Measurements from ENCODE around the gene GJB2. TPM values are rescaled to one million over a fixed set of nuclear protein-coding genes. Genes with fewer than 3 reads are reported as not detected.
A peak's percentile ranks its signal among the peaks of the same experiment; 100 is the strongest.
"Not testable (repeated sequence)": the region's sequence is repeated elsewhere in the genome, so short reads cannot be mapped to it uniquely, and the experiment has no call there.

The GJB2 gene
- total RNA-seq, 1 donor from 2014 or later, result 5.3 TPM

DNA sequence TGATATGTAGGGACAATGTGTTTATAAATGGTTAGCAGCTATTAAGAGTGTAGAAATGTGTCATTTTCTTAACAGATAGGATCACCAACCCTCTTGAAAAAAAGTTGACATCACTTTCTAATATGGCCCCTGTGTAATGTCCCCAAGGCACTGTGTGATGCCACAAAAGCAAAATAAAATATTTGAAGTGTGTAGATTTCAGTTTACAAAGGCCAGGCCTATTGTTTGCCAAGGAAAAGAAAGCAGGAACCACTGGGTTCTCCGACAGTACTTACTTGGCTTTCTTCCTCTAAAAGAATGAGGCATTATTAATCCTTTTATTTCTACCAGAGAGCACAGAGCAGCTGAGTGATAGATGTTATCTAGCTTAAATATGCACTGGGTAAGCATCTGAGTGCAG, 21.4 kb downstream of the GJB2 start:
- FAIRE-seq (no peak), DNase-seq (ENCODE audit: low spot score in 2 of 2) (no peak)

DNA sequence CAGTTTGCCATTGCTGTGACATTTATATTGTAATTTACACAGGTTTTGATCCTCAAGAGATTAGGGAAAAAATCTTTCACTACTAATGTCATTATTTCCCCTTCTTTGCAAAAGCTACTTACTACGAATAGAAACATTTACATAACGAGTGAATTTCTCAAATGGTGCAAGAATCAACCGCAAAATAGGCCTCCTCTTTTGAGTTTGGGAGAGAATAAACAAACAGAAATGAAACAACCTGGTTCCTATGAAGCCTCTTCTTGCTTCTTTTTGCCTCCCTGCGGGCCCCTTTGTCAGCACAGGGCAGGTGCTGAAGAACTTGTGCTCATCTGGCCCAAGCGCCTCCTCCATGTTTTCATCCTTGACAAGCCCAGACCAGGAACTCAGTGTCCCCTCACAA, 21.8 kb downstream of the GJB2 start:
- DNase-seq (ENCODE audit: low spot score in 2 of 2) (no peak), FAIRE-seq (no peak)

DNA sequence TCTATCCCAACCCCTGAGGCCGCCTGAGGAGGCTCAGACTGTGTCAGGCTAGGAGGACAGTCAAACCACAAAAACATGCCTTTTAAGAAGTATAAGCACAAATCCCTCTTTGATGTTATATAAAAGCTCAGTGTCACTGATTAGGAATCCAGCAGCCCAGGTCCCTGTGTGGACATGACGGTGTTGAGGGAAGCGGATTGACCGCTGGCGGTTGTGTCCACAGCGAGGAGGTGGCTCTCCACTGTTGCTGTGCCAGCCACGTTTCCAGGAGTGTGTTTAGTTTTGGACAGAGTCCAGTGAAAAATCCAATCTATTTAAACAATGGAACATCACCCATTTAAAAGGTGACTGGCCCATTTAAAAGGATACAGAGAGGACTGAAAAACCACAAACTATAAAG, 24.3 kb downstream of the GJB2 start:
- FAIRE-seq (no peak), DNase-seq (ENCODE audit: low spot score in 2 of 2) (no peak)

DNA sequence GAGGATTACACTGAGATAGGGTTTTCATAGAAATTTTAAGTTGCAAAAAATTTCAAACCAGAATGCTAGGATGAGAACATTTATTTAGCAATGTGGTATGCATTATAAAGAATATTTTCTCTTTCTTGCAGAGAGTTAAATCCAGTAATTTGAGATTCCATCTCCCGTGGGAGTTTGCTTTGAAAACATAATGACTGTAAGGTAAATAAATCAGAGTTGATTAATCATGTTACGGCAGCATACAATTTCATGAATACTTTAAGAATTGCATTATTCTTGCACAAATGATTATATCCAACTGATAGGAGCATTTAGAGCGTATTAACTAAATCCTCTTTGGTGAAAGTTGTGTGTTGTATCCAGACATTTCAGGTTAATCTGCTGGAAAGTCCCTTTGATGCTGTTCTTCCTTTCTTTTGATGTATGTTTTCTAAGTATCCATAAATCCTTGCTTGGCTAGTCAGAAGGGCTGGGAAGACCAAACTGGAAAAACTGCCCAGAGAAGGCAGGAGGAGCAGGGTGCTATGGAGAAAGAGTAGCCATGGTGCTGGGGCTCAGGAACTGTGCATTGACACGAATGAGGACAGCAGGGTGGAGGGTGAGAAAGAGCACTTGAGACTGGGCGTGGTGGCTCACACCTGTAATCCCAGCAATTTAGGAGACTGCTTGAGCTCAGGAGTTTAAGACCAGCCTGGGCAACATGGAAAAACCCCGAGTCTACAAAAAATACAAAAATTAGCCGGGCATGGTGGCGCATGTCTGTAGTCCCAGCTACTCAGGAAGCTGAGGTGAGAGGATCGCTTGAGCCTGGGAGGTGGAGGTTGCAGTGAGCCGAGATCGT, 27.1 kb downstream of the GJB2 start:
- FAIRE-seq, result no peak
- no peak for DNase-seq (ENCODE audit: low spot score in 2 of 2)

DNA sequence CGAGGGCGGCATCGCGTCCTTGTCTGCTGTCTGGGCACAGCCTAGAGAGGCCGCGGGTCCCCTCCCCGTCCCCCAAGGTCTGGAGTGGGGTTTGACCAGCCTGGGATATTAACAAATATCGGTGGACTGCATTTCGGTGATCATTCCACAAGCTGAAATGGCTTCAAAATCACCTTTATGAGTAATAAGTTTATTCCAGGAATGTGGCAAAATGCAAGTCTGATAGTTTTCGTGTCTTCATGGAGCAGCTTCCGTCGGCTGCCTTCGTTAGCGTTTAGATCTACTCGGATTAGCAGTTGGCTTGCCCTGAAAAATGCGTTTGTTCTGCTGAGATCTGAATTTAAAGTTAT, 30.8 kb downstream of the GJB2 start:
- DNase-seq (ENCODE audit: low spot score in 2 of 2) (no peak), FAIRE-seq (no peak)

DNA sequence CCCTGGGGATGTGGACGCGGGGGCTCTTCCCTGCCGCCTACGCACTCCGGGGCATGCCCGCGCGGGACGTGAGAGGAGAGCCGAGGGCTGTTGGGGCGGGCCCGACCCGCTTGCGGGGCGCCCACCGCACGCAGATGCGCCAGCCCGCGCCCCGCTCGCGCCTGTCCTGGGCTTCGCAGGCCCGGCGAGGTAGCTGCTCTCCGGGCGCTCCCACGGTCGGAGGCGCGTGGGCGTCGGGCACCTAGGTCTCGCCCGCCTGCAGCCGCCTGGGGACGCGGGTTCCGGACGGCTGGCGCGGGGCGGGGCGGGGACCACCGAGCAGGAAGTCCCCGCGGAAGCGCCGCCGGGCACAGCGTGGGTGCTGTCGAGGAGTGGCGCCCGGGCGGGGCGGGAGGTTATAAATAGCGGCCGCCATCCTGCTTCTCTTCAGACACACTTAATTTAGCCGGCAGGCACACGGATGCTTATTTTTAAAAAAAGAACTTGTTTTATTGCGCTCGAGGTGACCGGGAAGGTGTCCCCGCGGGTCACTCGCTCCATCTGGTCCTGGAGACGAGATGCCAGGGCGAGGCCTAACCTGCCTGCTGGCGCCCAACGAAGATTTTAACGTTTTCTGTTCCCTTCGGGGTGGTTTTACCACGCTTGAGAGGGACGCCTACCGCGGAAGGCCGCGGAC, 31.3 kb downstream of the GJB2 start:
- DNase-seq (ENCODE audit: low spot score in 2 of 2), result no peak
- FAIRE-seq, result no peak

DNA sequence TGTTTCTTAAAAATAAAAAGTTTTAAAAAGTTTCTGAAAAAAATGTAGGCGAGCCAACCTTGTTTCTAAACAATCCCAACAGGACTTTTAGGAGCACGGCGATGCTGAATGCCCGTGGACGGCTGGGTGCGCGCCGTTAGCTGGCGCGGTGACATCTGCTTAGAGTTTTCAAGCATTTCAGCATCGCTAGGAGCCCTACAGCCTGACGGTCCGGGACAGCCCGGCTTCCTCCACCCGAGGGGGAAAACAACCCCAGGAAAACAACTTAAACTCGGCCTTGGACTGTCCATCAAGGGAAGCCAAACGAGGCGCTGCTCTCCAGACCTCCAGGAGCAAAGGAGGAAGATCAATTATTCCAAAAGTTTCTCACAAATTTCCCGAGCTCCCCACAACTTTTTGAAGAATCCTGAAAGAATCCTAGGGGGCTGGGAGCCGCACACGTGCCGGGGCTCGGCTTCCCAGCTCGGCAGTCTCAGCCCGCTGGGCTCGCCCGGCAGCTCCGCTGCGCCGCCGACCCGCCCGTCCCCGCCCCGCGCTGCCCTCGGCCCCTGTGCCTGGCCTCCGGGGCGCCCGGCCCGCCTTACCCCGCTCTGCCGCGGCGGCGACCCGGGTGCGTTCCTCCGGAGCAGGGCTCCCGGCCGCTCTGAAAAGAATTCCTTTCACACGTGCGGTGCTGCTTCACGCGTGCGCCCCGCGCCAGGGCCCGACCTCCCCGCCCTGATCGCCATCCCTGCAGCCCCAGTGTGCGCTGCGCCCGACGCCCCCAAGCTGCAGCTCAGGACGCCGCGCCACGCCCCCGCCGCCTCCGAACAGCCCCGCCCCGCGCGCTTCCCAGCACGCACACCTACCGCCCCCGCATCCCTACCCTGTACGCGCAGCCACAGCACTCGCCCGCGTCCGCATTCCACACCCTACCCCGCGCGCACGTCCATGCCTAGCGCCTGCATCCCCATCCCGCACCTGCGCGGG, 32.1 kb downstream of the GJB2 start, which contains the start of gene GJA3:
GJA3 (minus strand) TSS at position 747 of the 969 bp plus-strand sequence. CDS start 17,764 bp downstream, outside the sequence.
- FAIRE-seq, result no peak
- DNase-seq (ENCODE audit: low spot score in 2 of 2), result peak in 1 of 2 donors; percentile 35

DNA sequence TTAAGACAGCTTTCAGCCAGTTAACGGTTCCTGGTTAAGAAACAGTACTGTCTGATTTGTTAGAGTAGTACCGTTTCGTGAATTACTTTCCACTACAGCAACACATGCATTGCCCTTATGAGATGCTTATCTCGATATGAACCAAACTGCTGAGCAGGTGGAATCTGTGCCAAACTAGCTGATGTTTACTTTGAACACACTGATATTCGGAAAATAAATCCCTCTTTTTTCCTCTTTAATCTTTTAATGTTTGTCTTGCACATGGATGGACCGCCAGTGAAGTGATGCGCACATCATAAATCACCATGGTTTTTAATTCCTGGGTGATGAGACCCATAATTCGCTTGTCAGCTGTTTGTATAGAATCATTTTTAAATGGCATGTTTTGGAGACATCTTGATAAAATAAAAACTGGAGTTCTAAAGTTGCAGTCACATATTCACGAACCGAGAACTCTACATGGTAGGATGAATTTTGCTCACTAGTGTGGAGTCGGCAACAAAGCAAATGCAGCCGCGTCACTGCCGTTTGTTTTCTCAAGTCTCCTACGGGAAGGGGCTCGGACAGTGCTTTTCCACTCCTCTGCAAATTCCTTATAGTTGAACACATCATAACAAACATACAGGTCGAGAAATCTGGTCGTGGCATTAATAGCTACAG, 33.0 kb downstream of the GJB2 start:
- FAIRE-seq, result no peak

DNA sequence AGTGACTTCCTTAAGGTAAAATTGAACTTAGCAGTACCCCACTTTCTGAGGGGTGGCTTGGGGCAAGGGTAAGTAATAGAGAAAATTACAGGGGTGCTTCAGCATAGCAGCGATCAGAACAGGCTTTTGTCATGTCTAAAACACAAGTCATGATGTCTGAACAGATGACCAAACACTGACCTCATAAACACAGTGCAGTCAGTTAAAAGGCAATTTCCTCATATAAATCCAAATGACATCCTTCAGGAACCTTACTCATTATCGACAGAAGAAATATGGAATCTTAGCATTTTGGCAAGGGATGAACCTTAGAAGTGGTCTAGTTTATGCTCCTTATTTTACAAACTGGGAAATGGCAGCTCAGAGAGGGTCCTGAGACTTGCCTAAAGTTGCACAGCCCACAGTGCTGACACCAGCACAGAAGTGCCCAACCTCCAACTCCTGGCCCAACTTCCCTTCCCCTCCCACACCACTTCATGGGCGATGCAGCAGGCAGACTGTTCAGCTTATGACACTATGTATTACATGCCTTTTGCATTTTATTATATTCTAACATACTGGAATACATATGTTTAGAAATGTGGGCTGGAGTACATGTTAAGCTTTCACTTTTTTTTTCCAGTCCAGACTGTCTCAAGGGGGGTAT, 35.5 kb downstream of the GJB2 start:
- DNase-seq (ENCODE audit: low spot score in 2 of 2), result no peak

More for the DNA sequence above, 33.0 kb downstream of the GJB2 start:
- DNase-seq (ENCODE audit: low spot score in 2 of 2), result no peak

DNA sequence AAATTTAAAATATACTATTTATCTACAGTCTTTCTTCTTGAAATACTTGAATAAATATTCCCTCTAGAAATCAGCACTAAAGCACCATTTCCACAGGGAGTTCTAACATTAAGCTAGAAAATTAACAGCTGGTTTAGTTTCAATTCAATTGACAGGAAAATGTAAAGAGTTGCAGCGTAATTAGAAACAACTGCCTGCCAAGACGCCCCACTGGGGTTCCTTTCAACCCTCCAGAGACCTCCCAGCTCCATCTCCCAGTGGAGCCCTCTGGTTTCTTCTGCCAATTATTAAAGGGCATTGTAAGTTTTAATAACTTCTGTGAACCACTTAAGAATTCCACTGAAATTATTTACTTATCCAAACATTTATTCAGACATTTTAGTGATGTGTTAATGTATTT, 36.0 kb downstream of the GJB2 start:
- no peak for FAIRE-seq
- DNase-seq (ENCODE audit: low spot score in 2 of 2), result no peak

More for the DNA sequence above, 35.5 kb downstream of the GJB2 start:
- no peak for FAIRE-seq

DNA sequence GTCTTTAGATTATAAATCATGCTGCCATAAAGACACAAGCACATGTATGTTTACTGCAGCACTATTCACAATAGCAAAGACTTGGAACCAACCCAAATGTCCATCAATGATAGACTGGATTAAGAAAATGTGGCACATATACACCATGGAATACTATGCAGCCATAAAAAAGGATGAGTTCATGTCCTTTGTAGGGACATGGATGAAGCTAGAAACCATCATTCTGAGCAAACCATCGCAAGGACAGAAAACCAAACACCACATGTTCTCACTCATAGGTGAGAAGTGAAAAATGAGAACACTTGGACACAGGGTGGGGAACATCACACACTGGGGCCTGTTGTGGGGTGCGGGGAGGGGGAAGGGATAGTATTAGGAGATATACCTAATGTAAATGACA, 39.4 kb downstream of the GJB2 start:
- not testable (repeated sequence) for FAIRE-seq; DNase-seq (ENCODE audit: low spot score in 2 of 2)

DNA sequence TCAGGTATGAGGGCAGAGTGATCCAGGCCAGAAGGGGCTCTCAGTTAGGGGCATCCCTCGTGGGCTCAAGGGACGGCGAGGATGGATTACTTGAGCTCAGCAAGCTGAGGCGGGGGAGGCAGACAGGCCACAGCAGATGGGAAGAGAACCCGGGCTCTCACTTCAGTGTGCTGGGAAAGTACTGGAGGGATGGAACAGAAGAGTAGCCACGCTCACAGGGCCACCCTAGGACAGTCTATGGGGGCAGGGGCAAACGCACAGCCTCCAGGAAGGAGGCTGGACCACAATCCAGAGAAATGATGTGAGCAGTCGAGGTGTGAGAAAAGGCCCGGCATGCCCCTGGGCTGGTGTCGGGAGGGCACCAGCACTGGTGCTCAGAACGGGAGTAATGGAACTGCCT, 41.1 kb downstream of the GJB2 start:
- FAIRE-seq (no peak), DNase-seq (ENCODE audit: low spot score in 2 of 2) (no peak)

DNA sequence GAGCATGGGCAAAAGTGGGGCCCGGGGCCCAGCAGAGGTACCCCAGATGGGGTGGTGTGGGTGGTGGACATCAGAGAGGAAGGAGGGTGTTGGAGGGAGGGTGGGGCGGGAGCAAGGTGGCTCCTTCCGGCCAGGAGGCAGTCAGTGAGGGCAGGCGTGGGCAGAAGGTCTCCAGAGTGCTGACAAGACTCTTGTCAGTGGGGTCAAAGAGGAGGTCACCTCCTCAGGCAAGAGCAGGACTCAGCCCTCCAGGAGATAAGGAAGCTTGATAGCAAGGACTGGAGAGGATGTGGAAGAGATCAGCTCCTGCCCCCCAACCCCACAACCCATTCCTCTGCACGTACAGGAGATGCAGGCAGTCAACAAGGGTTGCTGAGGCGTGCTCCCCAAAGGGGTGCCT, 41.7 kb downstream of the GJB2 start:
- FAIRE-seq (no peak), DNase-seq (ENCODE audit: low spot score in 2 of 2) (no peak)

DNA sequence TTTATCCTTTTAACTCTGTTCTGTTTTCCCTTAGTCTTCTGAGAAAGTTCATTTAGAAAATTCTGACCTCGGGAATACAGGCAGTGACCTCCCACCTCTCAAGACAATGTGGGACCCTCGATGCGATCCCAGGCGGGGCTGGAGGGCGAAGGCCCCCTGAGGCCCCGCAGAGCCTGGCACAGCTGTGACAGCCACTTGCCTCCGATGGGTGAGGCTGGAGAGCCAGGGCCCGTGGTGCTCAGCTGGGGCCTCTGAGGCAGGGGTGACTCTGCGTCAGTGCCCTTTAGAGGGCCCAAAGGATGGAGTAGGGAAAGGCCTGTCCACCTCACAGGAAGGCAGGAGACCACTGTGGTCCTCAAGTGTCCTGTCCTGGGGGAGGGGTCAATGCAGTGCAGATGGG, 42.2 kb downstream of the GJB2 start:
- DNase-seq (ENCODE audit: low spot score in 2 of 2) (no peak), FAIRE-seq (no peak)

DNA sequence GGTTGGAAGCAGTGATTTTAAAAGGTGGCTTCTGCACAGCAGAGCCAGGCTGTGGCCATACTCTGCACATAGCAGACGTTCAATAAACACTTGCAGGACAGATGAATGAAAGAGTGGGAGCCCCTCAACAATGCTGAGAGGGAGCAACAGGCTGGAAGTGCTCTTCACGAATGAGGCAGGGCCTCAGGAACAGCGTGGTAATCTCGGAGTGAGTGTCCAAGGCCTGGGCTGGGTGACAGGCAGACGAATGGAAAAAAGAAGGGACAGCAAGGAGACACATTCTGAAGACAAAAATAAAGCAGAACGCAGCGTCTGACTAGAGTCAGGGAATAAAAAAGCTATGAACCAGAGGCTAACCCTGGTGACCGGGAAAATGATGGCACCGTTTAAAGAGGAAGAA, 43.0 kb downstream of the GJB2 start:
- no peak for DNase-seq (ENCODE audit: low spot score in 2 of 2)
- no peak for FAIRE-seq

DNA sequence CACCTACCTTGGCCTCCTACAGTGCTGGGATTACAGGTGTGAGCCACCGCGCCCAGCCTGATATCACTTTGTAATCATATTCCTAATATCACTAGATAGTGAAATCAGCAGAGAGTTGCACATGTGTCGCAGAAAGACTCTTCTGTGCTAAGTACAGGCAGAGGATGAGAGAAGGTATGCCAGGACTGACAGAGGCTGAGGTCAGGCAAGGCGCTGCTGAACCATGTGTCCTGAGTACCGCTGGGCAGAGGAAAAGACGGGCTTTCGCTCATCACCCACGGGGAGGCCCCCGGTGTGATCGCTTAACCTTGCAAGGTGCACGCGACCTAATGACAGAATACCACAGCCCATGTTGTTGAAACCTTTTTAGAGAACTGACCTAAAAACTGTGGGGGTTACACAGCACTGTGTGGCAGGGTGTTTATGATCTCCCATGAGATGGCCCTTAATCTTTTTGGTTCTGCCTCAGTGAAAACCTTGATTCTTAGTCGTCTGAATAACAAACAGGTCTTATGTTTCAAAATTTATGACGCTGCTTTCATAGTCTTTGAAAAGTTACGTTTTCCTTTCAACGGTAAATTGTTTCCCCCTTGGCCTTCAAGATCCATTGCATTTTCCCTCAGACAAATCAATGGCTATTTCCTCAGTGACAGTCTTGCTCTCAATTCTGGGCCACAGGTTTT, 44.1 kb downstream of the GJB2 start:
- no peak for FAIRE-seq
- DNase-seq (ENCODE audit: low spot score in 2 of 2), result no peak

DNA sequence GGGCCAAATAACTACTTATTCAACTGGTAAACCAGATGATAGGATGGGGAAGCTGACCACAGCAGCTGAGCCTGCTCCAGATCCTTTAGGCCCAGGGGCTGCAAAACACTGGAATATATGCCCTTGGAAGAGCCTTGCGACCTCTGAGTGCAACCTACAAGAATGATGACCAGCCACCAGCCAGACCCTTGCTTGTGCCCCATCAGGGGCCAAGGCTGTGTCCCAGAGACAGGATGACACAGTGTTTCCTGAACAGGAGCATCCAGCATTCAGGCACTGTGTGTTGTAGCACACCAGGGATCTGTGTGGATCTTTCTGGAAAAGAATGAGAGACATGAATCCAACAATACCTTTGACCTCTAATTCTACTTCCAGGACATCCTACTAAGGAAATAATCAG, 46.4 kb downstream of the GJB2 start:
- DNase-seq (ENCODE audit: low spot score in 2 of 2), result no peak
- no peak for FAIRE-seq

DNA sequence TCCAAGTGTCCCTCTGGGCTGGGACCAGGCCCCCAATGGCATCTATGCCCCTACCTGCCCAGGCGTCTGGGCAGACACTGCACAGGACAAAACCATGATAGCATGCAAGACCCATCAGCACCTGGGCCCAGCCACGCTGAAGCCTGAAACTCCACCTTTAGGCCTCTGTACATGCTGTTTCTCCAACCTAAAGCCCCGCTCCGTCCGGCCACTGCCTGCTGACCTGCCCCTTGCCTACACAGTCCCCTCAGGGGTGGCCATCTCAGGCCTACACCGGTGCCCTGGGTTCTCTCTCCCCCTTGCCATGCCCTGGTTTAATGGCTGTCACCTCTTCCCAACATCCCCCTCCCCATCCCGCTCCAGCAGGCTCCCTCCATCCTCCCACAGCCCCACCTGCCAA, 47.2 kb downstream of the GJB2 start:
- no peak for DNase-seq (ENCODE audit: low spot score in 2 of 2)
- no peak for FAIRE-seq

DNA sequence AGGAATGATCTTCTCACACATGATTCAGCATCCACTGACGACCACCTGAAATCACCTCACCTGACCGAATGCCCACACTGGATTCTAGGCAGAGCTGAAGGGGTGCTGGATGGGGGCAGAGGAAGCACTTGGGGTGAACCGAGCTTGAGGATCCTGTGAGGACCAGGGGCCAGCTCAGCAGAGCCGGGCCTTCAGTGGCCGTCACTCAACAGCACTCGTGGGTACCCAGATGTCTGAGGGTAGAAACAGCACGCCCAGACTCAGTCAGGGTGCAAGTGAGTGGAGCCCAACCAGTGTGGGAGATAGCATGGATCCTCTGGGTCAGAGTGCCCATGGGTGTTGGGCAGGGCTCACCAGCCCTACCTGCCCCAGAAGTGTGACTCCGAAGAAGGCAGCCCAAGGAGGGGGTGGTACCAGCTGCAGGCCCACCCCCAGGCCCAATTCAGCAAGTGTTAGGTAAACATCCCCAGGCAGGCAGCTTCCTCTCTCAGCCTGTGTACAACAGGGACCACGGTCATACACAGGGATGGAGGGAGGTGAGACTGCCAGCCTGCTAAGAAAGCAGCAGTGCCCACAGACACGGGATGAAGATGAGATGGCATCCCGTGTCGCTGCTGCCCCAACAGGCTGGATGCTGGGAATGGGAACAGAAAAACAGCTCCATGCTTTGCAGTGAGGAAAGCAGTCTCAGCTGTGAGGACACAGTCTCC, 48.4 kb downstream of the GJB2 start:
- DNase-seq (ENCODE audit: low spot score in 2 of 2) (no peak), FAIRE-seq (no peak)

All from frontal cortex (tissue), 4 donors.